22Rv1 (cell line): ENCODE results near the gene PIK3C2A.

Source experiments
- ZFX ChIP-seq: fragments of 450-650 bp; IDR thresholded peaks from 2 replicates; pipeline ENCODE4 v1.6.1; 2017; ENCODE audit warnings: antibody characterized with exemption, borderline replicate concordance
- TF ChIP-seq, protein P1 (sequence below): fragments of 450-650 bp; IDR thresholded peaks from 2 replicates; pipeline ENCODE4 v1.5.1; 2017; ENCODE audit warnings: mild to moderate bottlenecking

DNA sequence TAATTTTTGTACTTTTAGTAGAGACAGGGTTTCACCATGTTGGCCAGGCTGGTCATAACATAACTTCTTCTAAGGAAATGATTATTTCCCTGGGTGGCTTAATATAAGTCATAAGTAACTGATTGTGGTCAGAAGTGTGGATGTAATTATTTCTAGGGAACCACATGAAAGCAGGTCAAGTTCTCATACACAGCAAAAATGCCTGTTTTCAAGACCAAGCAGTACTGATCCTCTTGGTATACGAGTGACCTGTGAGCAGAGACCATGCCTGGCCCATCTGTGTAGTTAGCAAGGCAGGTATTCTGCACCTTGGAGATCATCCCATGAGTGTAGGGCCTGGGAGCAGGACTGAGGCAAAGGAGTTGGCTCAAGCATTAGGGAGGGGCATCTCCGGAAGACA is 36.3 kb upstream of the PIK3C2A start:
- TF ChIP-seq, protein P1, sequence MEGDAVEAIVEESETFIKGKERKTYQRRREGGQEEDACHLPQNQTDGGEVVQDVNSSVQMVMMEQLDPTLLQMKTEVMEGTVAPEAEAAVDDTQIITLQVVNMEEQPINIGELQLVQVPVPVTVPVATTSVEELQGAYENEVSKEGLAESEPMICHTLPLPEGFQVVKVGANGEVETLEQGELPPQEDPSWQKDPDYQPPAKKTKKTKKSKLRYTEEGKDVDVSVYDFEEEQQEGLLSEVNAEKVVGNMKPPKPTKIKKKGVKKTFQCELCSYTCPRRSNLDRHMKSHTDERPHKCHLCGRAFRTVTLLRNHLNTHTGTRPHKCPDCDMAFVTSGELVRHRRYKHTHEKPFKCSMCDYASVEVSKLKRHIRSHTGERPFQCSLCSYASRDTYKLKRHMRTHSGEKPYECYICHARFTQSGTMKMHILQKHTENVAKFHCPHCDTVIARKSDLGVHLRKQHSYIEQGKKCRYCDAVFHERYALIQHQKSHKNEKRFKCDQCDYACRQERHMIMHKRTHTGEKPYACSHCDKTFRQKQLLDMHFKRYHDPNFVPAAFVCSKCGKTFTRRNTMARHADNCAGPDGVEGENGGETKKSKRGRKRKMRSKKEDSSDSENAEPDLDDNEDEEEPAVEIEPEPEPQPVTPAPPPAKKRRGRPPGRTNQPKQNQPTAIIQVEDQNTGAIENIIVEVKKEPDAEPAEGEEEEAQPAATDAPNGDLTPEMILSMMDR, result no peak
- TF ChIP-seq ZFX, result no peak
